Left ventricle myocardium inferior (tissue), 1 donor: Measurements from ENCODE around the gene C1GALT1C1. TPM values are rescaled to one million over a fixed set of nuclear protein-coding genes. Genes with fewer than 3 reads are reported as not detected.
"Not testable (repeated sequence)": the region's sequence is repeated elsewhere in the genome, so short reads cannot be mapped to it uniquely, and the experiment has no call there.

Experiments used
- DNase-seq: peaks from one replicate; pipeline ENCODE4 v3.0.0-alpha.2; 2020
- H3K27ac ChIP-seq: fragments of 200-600 bp; replicated peaks from 2 replicates; pipeline ENCODE4 v1.8.0; 2021
- H3K27me3 ChIP-seq: fragments of 200-600 bp; 2 replicates; pipeline ENCODE4 v1.8.0; 2021; ENCODE audit warnings: low read depth
- H3K36me3 ChIP-seq: fragments of 200-600 bp; 2 replicates; pipeline ENCODE4 v1.8.0; 2021
- H3K4me1 ChIP-seq: fragments of 200-600 bp; 2 replicates; pipeline ENCODE4 v1.8.0; 2021
- H3K4me3 ChIP-seq: fragments of 200-600 bp; 2 replicates; pipeline ENCODE4 v1.8.0; 2021; ENCODE audit warnings: mild to moderate bottlenecking, moderate library complexity
- H3K9me3 ChIP-seq: fragments of 200-600 bp; replicated peaks from 2 replicates; pipeline ENCODE4 v1.8.0; 2021
- CTCF ChIP-seq: fragments of 200-600 bp; IDR thresholded peaks from 2 replicates; pipeline ENCODE4 v1.8.0; 2021; ENCODE audit warnings: antibody characterized with exemption, mild to moderate bottlenecking, borderline replicate concordance
- intact Hi-C: fragments of 100-400 bp; cut with micrococcal nuclease; formaldehyde crosslinking; loops from one replicate; pipeline ENCODE4 v1.11.0; 2022
- total RNA-seq: library from RNA; stranded (reverse); fragmentation: NEBNext Ultra II Directional; extraction: Animal tissue kit (Norgen Biotek cat#: 25700); gene quantifications from one replicate; pipeline ENCODE4 v1.2.1, GENCODE V29; 2021
- donor health status: DM: no; HTN: yes; CAD: no; lungs with severe emphysema.

C1GALT1C1 gene
- total RNA-seq, 1 donor from 2014 or later, result 19.7 TPM

- no peak overlapping the region for H3K27ac ChIP-seq
- H3K9me3 ChIP-seq, result no peaks in the 10 kb centered on the region
- no peaks in the 10 kb centered on the region for H3K36me3 ChIP-seq
- no peak overlapping the region for H3K4me3 ChIP-seq
- no peak for TF ChIP-seq CTCF
- no peak for DNase-seq
- H3K27me3 ChIP-seq, result no peaks in the 10 kb centered on the region
- intact Hi-C loops, result no loop called here
- peaks cover 18% of the 10 kb centered on the region for H3K4me1 ChIP-seq
Observed at GRCh38 chrX:120668357-120668756, 38.5 kb upstream of the C1GALT1C1 start.

GRCh38 chrX:120664535-120664934 lies 34.7 kb upstream of the C1GALT1C1 start:
- DNase-seq, intact Hi-C loops, H3K4me1 ChIP-seq, H3K9me3 ChIP-seq, H3K27me3 ChIP-seq, H3K36me3 ChIP-seq, H3K4me3 ChIP-seq, H3K27ac ChIP-seq: not testable (repeated sequence)

GRCh38 chrX:120664081-120664480 lies 34.2 kb upstream of the C1GALT1C1 start:
- no peak overlapping the region for H3K27ac ChIP-seq
- H3K36me3 ChIP-seq, result no peaks in the 10 kb centered on the region
- no peaks in the 10 kb centered on the region for H3K27me3 ChIP-seq
- H3K4me1 ChIP-seq, result no peaks in the 10 kb centered on the region
- no peak for DNase-seq
- TF ChIP-seq CTCF, result peak; percentile 39
- H3K9me3 ChIP-seq, result no peaks in the 10 kb centered on the region
- H3K4me3 ChIP-seq, result no peak overlapping the region
- intact Hi-C loops, result no loop called here

GRCh38 chrX:120662662-120663061 lies 32.8 kb upstream of the C1GALT1C1 start:
- H3K36me3 ChIP-seq, result no peaks in the 10 kb centered on the region
- H3K4me1 ChIP-seq, result no peaks in the 10 kb centered on the region
- H3K9me3 ChIP-seq, result no peaks in the 10 kb centered on the region
- intact Hi-C loops, result no loop called here
- DNase-seq, result no peak
- no peak for TF ChIP-seq CTCF
- H3K4me3 ChIP-seq, result no peak overlapping the region
- H3K27me3 ChIP-seq, result no peaks in the 10 kb centered on the region
- no peak overlapping the region for H3K27ac ChIP-seq

GRCh38 chrX:120660637-120661036 lies 30.8 kb upstream of the C1GALT1C1 start:
- H3K4me3 ChIP-seq, result no peak overlapping the region
- no peak overlapping the region for H3K27ac ChIP-seq
- no peaks in the 10 kb centered on the region for H3K4me1 ChIP-seq
- H3K36me3 ChIP-seq, result no peaks in the 10 kb centered on the region
- no peak for DNase-seq
- no peak for TF ChIP-seq CTCF
- H3K9me3 ChIP-seq, result no peaks in the 10 kb centered on the region
- intact Hi-C loops, result no loop called here
- H3K27me3 ChIP-seq, result no peaks in the 10 kb centered on the region

GRCh38 chrX:120653000-120653399 lies 23.1 kb upstream of the C1GALT1C1 start:
- no peak overlapping the region for H3K27ac ChIP-seq
- H3K4me1 ChIP-seq, result no peaks in the 10 kb centered on the region
- no peak overlapping the region for H3K4me3 ChIP-seq
- intact Hi-C loops, result no loop called here
- TF ChIP-seq CTCF, result no peak
- no peak for DNase-seq
- H3K27me3 ChIP-seq, result no peaks in the 10 kb centered on the region
- H3K9me3 ChIP-seq, result no peaks in the 10 kb centered on the region
- no peaks in the 10 kb centered on the region for H3K36me3 ChIP-seq

GRCh38 chrX:120652256-120652655 lies 22.4 kb upstream of the C1GALT1C1 start:
- DNase-seq, H3K36me3 ChIP-seq, H3K9me3 ChIP-seq, H3K27me3 ChIP-seq, H3K4me1 ChIP-seq, H3K4me3 ChIP-seq, H3K27ac ChIP-seq, intact Hi-C loops: not testable (repeated sequence)
